ENCODE results near the gene INTS12. TPM values are rescaled to one million over a fixed set of nuclear protein-coding genes. Genes with fewer than 3 reads are reported as not detected.
"Not testable (repeated sequence)": the region's sequence is repeated elsewhere in the genome, so short reads cannot be mapped to it uniquely, and the experiment has no call there.

INTS12 gene
- total and polyA plus RNA-seq, 3 experiments from 2014 or later = 20.2 to 27.3 (median 21.8) TPM

- H3K4me3 ChIP-seq (ENCODE audit: low read length); CTCF ChIA-PET; H3K36me3 ChIP-seq (ENCODE audit: insufficient read depth, low read length); DNase-seq; H3K4me3 Mint-ChIP-seq; H3K27ac ChIP-seq (ENCODE audit: low read depth, low read length); H3K9me3 ChIP-seq (ENCODE audit: low read length); H3K27me3 ChIP-seq (ENCODE audit: insufficient read depth, low read length, poor library complexity, severe bottlenecking); H3K4me1 Mint-ChIP-seq; H3K27ac Mint-ChIP-seq; H3K4me1 ChIP-seq (ENCODE audit: insufficient read depth, low read length); POLR2A ChIA-PET; H3K27me3 Mint-ChIP-seq: not testable (repeated sequence)
- Mint-ChIP-seq H3K36me3 (peaks cover 18 to 48% (median 41%) of the 10 kb centered on the region in 3 donors), H3K9me3 (peaks cover 0 to 16% (median 9%) of the 10 kb centered on the region in 5 donors)
Measured at GRCh38 chr4:105729895-105730294, 21.4 kb upstream of the INTS12 start.

- Mint-ChIP-seq H3K4me3 (no peak overlapping the region), H3K27me3 (no peaks in the 10 kb centered on the region), H3K4me1 (no peaks in the 10 kb centered on the region), H3K27ac (no peak overlapping the region), H3K36me3 (peaks cover 4 to 15% (median 15%) of the 10 kb centered on the region in 3 donors), H3K9me3 (peaks cover 0 to 8% (median 4%) of the 10 kb centered on the region in 5 donors)
- Histone ChIP-seq H3K9me3 (ENCODE audit: low read length) (no peaks in the 10 kb centered on the region), H3K4me1 (ENCODE audit: insufficient read depth, low read length) (no peaks in the 10 kb centered on the region), H3K27me3 (ENCODE audit: insufficient read depth, low read length, poor library complexity, severe bottlenecking) (no peaks in the 10 kb centered on the region), H3K27ac (ENCODE audit: low read depth, low read length) (no peak overlapping the region), H3K4me3 (ENCODE audit: low read length) (no peak overlapping the region), H3K36me3 (ENCODE audit: insufficient read depth, low read length) (no peaks in the 10 kb centered on the region)
- DNase-seq = no peak
- ChIA-PET POLR2A (no interaction called here), CTCF (no interaction called here)
Measured at GRCh38 chr4:105725623-105726022, 17.1 kb upstream of the INTS12 start.

- H3K36me3 ChIP-seq (ENCODE audit: insufficient read depth, low read length) = peaks cover 5% of the 10 kb centered on the region
- H3K27me3 Mint-ChIP-seq = peaks cover 0 to 3% of the 10 kb centered on the region in 2 donors
- H3K27ac Mint-ChIP-seq = peak overlapping the region in 1 of 8 donors; percentile 12
- POLR2A ChIA-PET = no interaction called here
- no peaks in the 10 kb centered on the region for H3K4me1 ChIP-seq (ENCODE audit: insufficient read depth, low read length)
- CTCF ChIA-PET = no interaction called here
- no peak overlapping the region for H3K27ac ChIP-seq (ENCODE audit: low read depth, low read length)
- no peak overlapping the region for H3K4me3 ChIP-seq (ENCODE audit: low read length)
- H3K9me3 Mint-ChIP-seq = no peaks in the 10 kb centered on the region
- no peaks in the 10 kb centered on the region for H3K27me3 ChIP-seq (ENCODE audit: insufficient read depth, low read length, poor library complexity, severe bottlenecking)
- no peak for DNase-seq
- H3K4me1 Mint-ChIP-seq = peaks cover 2 to 6% (median 4%) of the 10 kb centered on the region in 3 donors
- H3K36me3 Mint-ChIP-seq = peaks cover 0 to 11% (median 7%) of the 10 kb centered on the region in 3 donors
- no peaks in the 10 kb centered on the region for H3K9me3 ChIP-seq (ENCODE audit: low read length)
- H3K4me3 Mint-ChIP-seq = no peak overlapping the region
Measured at GRCh38 chr4:105719204-105719603, 10.7 kb upstream of the INTS12 start.

GRCh38 chr4:105715692-105716278 lies 7.3 kb upstream of the INTS12 start:
- H3K27ac Mint-ChIP-seq = no peak overlapping the region
- Histone ChIP-seq H3K27me3 (ENCODE audit: insufficient read depth, low read length, poor library complexity, severe bottlenecking) (no peaks in the 10 kb centered on the region), H3K36me3 (ENCODE audit: insufficient read depth, low read length) (peaks cover 5% of the 10 kb centered on the region), H3K27ac (ENCODE audit: low read depth, low read length) (no peak overlapping the region), H3K4me3 (ENCODE audit: low read length) (no peak overlapping the region), H3K9me3 (ENCODE audit: low read length) (no peaks in the 10 kb centered on the region), H3K4me1 (ENCODE audit: insufficient read depth, low read length) (no peaks in the 10 kb centered on the region)
- H3K27me3 Mint-ChIP-seq = peaks cover 0 to 3% of the 10 kb centered on the region in 2 donors
- H3K4me1 Mint-ChIP-seq = peaks cover 2 to 6% (median 4%) of the 10 kb centered on the region in 3 donors
- H3K9me3 Mint-ChIP-seq = no peaks in the 10 kb centered on the region
- ChIA-PET CTCF (interaction anchor here (0.8 kb wide), 1 partner anchor 575 kb away, joined by 3 read pairs; no protein-coding TSS in a partner anchor), POLR2A (no interaction called here)
- peak in 1 of 5 donors; percentile 22 for DNase-seq
- H3K36me3 Mint-ChIP-seq = peaks cover 0 to 11% (median 3%) of the 10 kb centered on the region in 3 donors
- H3K4me3 Mint-ChIP-seq = no peak overlapping the region

GRCh38 chr4:105714932-105715331 lies 6.4 kb upstream of the INTS12 start:
- Histone ChIP-seq H3K9me3 (ENCODE audit: low read length) (no peaks in the 10 kb centered on the region), H3K27me3 (ENCODE audit: insufficient read depth, low read length, poor library complexity, severe bottlenecking) (no peaks in the 10 kb centered on the region), H3K4me3 (ENCODE audit: low read length) (no peak overlapping the region), H3K27ac (ENCODE audit: low read depth, low read length) (no peak overlapping the region), H3K36me3 (ENCODE audit: insufficient read depth, low read length) (peaks cover under 1% of the 10 kb centered on the region), H3K4me1 (ENCODE audit: insufficient read depth, low read length) (peaks cover under 1% of the 10 kb centered on the region)
- no peak overlapping the region for H3K27ac Mint-ChIP-seq
- H3K36me3 Mint-ChIP-seq = peaks cover 0 to 7% (median 3%) of the 10 kb centered on the region in 3 donors
- CTCF ChIA-PET = interaction anchor here (0.8 kb wide), 1 partner anchor 574 kb away, joined by 3 read pairs; no protein-coding TSS in a partner anchor
- peaks cover 2 to 6% (median 5%) of the 10 kb centered on the region in 3 donors for H3K4me1 Mint-ChIP-seq
- H3K4me3 Mint-ChIP-seq = no peak overlapping the region
- H3K27me3 Mint-ChIP-seq = peaks cover 0 to 3% of the 10 kb centered on the region in 2 donors
- no peak for DNase-seq
- H3K9me3 Mint-ChIP-seq = no peaks in the 10 kb centered on the region
- POLR2A ChIA-PET = no interaction called here

GRCh38 chr4:105714071-105714521 lies 5.6 kb upstream of the INTS12 start:
- H3K9me3 Mint-ChIP-seq = no peaks in the 10 kb centered on the region

GRCh38 chr4:105712766-105713165 lies 4.3 kb upstream of the INTS12 start:
- DNase-seq = no peak
- CTCF ChIA-PET = no interaction called here
- Mint-ChIP-seq H3K9me3 (no peaks in the 10 kb centered on the region), H3K27ac (no peak overlapping the region), H3K4me3 (peak overlapping the region in 1 of 7 donors; percentile 8), H3K36me3 (peaks cover 0 to 11% (median 0%) of the 10 kb centered on the region in 3 donors), H3K27me3 (peaks cover 0 to 3% of the 10 kb centered on the region in 2 donors), H3K4me1 (peaks cover 15 to 20% (median 16%) of the 10 kb centered on the region in 3 donors)
- no peak overlapping the region for H3K27ac ChIP-seq (ENCODE audit: low read depth, low read length)
- peaks cover 12% of the 10 kb centered on the region for H3K4me1 ChIP-seq (ENCODE audit: insufficient read depth, low read length)
- no peaks in the 10 kb centered on the region for H3K9me3 ChIP-seq (ENCODE audit: low read length)
- H3K36me3 ChIP-seq (ENCODE audit: insufficient read depth, low read length) = no peaks in the 10 kb centered on the region
- no peak overlapping the region for H3K4me3 ChIP-seq (ENCODE audit: low read length)
- POLR2A ChIA-PET = no interaction called here
- H3K27me3 ChIP-seq (ENCODE audit: insufficient read depth, low read length, poor library complexity, severe bottlenecking) = no peaks in the 10 kb centered on the region

More at GRCh38 chr4:105714071-105714521, 5.6 kb upstream of the INTS12 start:
- Histone ChIP-seq H3K9me3 (ENCODE audit: low read length) (no peaks in the 10 kb centered on the region), H3K27ac (ENCODE audit: low read depth, low read length) (no peak overlapping the region), H3K4me1 (ENCODE audit: insufficient read depth, low read length) (peaks cover 9% of the 10 kb centered on the region), H3K4me3 (ENCODE audit: low read length) (no peak overlapping the region), H3K36me3 (ENCODE audit: insufficient read depth, low read length) (no peaks in the 10 kb centered on the region), H3K27me3 (ENCODE audit: insufficient read depth, low read length, poor library complexity, severe bottlenecking) (no peaks in the 10 kb centered on the region)
- Mint-ChIP-seq H3K36me3 (peaks cover 0 to 2% (median 0%) of the 10 kb centered on the region in 3 donors), H3K27me3 (peaks cover 0 to 3% of the 10 kb centered on the region in 2 donors), H3K4me3 (no peak overlapping the region), H3K4me1 (peaks cover 10 to 14% (median 14%) of the 10 kb centered on the region in 3 donors), H3K27ac (peak overlapping the region in 1 of 8 donors; percentile 22)
- POLR2A ChIA-PET = no interaction called here
- CTCF ChIA-PET = no interaction called here
- DNase-seq = no peak

GRCh38 chr4:105710678-105711077 lies 2.2 kb upstream of the INTS12 start:
- POLR2A ChIA-PET = no interaction called here
- no peaks in the 10 kb centered on the region for H3K27me3 Mint-ChIP-seq
- no peak overlapping the region for H3K27ac Mint-ChIP-seq
- no peak for DNase-seq
- H3K9me3 ChIP-seq (ENCODE audit: low read length) = no peaks in the 10 kb centered on the region
- peaks cover 0 to 11% (median 0%) of the 10 kb centered on the region in 3 donors for H3K36me3 Mint-ChIP-seq
- H3K4me3 Mint-ChIP-seq = no peak overlapping the region
- no peaks in the 10 kb centered on the region for H3K36me3 ChIP-seq (ENCODE audit: insufficient read depth, low read length)
- no peaks in the 10 kb centered on the region for H3K27me3 ChIP-seq (ENCODE audit: insufficient read depth, low read length, poor library complexity, severe bottlenecking)
- CTCF ChIA-PET = interaction anchor here (1.6 kb wide), 1 partner anchor 237 kb away, joined by 3 read pairs; the partner anchor contains the start of gene PPA2
- H3K4me1 ChIP-seq (ENCODE audit: insufficient read depth, low read length) = peaks cover 32% of the 10 kb centered on the region
- no peak overlapping the region for H3K27ac ChIP-seq (ENCODE audit: low read depth, low read length)
- peaks cover 11 to 36% (median 32%) of the 10 kb centered on the region in 3 donors for H3K4me1 Mint-ChIP-seq
- no peaks in the 10 kb centered on the region for H3K9me3 Mint-ChIP-seq
- no peak overlapping the region for H3K4me3 ChIP-seq (ENCODE audit: low read length)
